SK-N-SH (cell line): ENCODE results near the gene CPEB1. TPM values are rescaled to one million over a fixed set of nuclear protein-coding genes. Genes with fewer than 3 reads are reported as not detected.

Experiments
- CTCF ChIA-PET: fragments of 300-600, 350-600 bp; formaldehyde crosslinking; extraction: SDS; loops from one replicate; lab custom pipeline; 2021; lab: Yijun Ruan, JAX
- POLR2A ChIA-PET: fragments of 350-600 bp; sonication (Branson Sonifier 250); formaldehyde crosslinking; extraction: SDS; loops from one replicate; lab custom pipeline; 2020; ENCODE audit warnings: antibody characterized with exemption, inconsistent platforms; lab: Yijun Ruan, JAX
- DNase-seq: peaks from one replicate; pipeline ENCODE4 v3.0.0; 2012
- H2AFZ ChIP-seq: fragments of 200-600 bp; sonication (generic); 2 replicates; pipeline ENCODE4 v1.8.1; 2016; ENCODE audit warnings: antibody characterized with exemption, mild to moderate bottlenecking, low read depth
- H3F3A ChIP-seq: fragments of 200-600 bp; sonication (generic); replicated peaks from 2 replicates; pipeline ENCODE3; 2016; ENCODE audit warnings: antibody characterized with exemption, mild to moderate bottlenecking; ENCODE audit not compliant: insufficient read depth
- H3K27ac ChIP-seq, 2 experiments: fragments of 200-500 bp in 1 of 2; fragments of 200-600 bp in 1 of 2; sonication (Bioruptor generic) in 1 of 2; sonication (generic), shearing (Covaris generic) in 1 of 2; 2 replicates each; pipeline versions ENCODE4 v1.5.1 to v1.6.1; 2014 to 2016; ENCODE audit warnings: low read depth in 2 of 2, inconsistent platforms in 1 of 2, low read length in 1 of 2, mild to moderate bottlenecking in 1 of 2, mixed read lengths in 1 of 2
- H3K27me3 ChIP-seq: fragments of 200-600 bp; sonication (generic), shearing (Covaris generic); 2 replicates; pipeline ENCODE4 v1.6.1; 2016; ENCODE audit warnings: mixed run types; ENCODE audit not compliant: insufficient read depth
- H3K36me3 ChIP-seq, 2 experiments: fragments of 200-500 bp in 1 of 2; fragments of 200-600 bp in 1 of 2; sonication (Bioruptor generic) in 1 of 2; sonication (generic) in 1 of 2; replicated peaks in 1 of 2; 2 replicates each; pipeline versions ENCODE3 to v1.5.1; 2014 to 2016; ENCODE audit warnings: low read length in 1 of 2, mild to moderate bottlenecking in 1 of 2; ENCODE audit not compliant: insufficient read depth in 2 of 2, control insufficient read depth in 1 of 2
- H3K4me1 ChIP-seq, 2 experiments: fragments of 200-500 bp in 1 of 2; fragments of 200-600 bp in 1 of 2; sonication (Bioruptor generic) in 1 of 2; sonication (generic), shearing (Covaris generic) in 1 of 2; 2 replicates each; pipeline versions ENCODE4 v1.5.1 to v1.6.1; 2014 to 2016; ENCODE audit warnings: low read depth in 1 of 2, low read length in 1 of 2, mixed run types in 1 of 2; ENCODE audit not compliant: insufficient read depth in 2 of 2, control insufficient read depth in 1 of 2
- H3K4me2 ChIP-seq: fragments of 200-600 bp; sonication (generic), shearing (Covaris generic); 2 replicates; pipeline ENCODE4 v1.6.1; 2017; ENCODE audit warnings: mixed run types
- H3K4me3 ChIP-seq, 2 experiments: fragments of 200-500 bp in 1 of 2; fragments of 200-600 bp in 1 of 2; sonication (Bioruptor generic) in 1 of 2; sonication (generic), shearing (Covaris generic) in 1 of 2; 2 replicates each; pipeline versions ENCODE4 v1.5.1 to v1.8.1; 2014 to 2016; ENCODE audit warnings: low read depth in 2 of 2, inconsistent platforms in 1 of 2, low read length in 1 of 2, mild to moderate bottlenecking in 1 of 2, mixed read lengths in 1 of 2, moderate library complexity in 1 of 2
- H3K79me2 ChIP-seq: fragments of 200-600 bp; sonication (generic); 2 replicates; pipeline ENCODE4 v1.8.1; 2017; ENCODE audit warnings: mild to moderate bottlenecking; ENCODE audit not compliant: insufficient read depth
- H3K9ac ChIP-seq: fragments of 200-600 bp; sonication (generic); 2 replicates; pipeline ENCODE4 v1.6.1; 2017; ENCODE audit warnings: mixed run types
- H3K9me2 ChIP-seq: fragments of 200-600 bp; sonication (generic); 2 replicates; pipeline ENCODE4 v1.6.1; 2017; ENCODE audit warnings: mixed run types
- H3K9me3 ChIP-seq: fragments of 200-600 bp; sonication (generic); 2 replicates; pipeline ENCODE4 v1.6.1; 2017; ENCODE audit warnings: mixed run types, mild to moderate bottlenecking, moderate library complexity
- H4K20me1 ChIP-seq: fragments of 200-600 bp; sonication (generic); 2 replicates; pipeline ENCODE4 v1.6.1; 2017; ENCODE audit warnings: mild to moderate bottlenecking, mixed run types; ENCODE audit not compliant: insufficient read depth
- FOXM1 ChIP-seq: IDR thresholded peaks from 2 replicates; pipeline ENCODE4 v1.4.0; 2012; ENCODE audit warnings: low read depth, mild to moderate bottlenecking
- GABPA ChIP-seq: IDR thresholded peaks from 2 replicates; pipeline ENCODE4 v1.4.0; 2012; ENCODE audit warnings: low read depth, mild to moderate bottlenecking
- MEF2A ChIP-seq: IDR thresholded peaks from 2 replicates; pipeline ENCODE4 v1.4.0; 2012; ENCODE audit warnings: low read depth, borderline replicate concordance
- MXI1 ChIP-seq: IDR thresholded peaks from 2 replicates; pipeline ENCODE4 v1.6.1; 2012; ENCODE audit warnings: mild to moderate bottlenecking, low read depth, low read length, improper control_type of control experiment
- NFIC ChIP-seq: IDR thresholded peaks from 2 replicates; pipeline ENCODE4 v1.4.0; 2012; ENCODE audit warnings: borderline replicate concordance
- POLR2AphosphoS5 ChIP-seq: IDR thresholded peaks from 2 replicates; pipeline ENCODE4 v1.6.1; 2012; ENCODE audit warnings: low read depth, low read length
- TEAD4 ChIP-seq: IDR thresholded peaks from 2 replicates; pipeline ENCODE4 v1.4.0; 2012; ENCODE audit warnings: mild to moderate bottlenecking, borderline replicate concordance; ENCODE audit not compliant: insufficient read depth
- WGBS: methylation state at CpG from one replicate; pipeline ENCODE4 v1.1.6; 2017; ENCODE audit warnings: low lambda C conversion rate; 5-methylcytosine and 5-hydroxymethylcytosine counted together
- polyA plus RNA-seq, 3 experiments: library from polyadenylated mRNA; depleted of rRNA; stranded (reverse); fragments of >200 nt; gene quantifications; 2 replicates each; pipeline ENCODE4 v1.2.3, GENCODE V29; 2012
- TF ChIP-seq, protein P1 (sequence below): fragments of 150-350 bp; IDR thresholded peaks from 2 replicates; pipeline ENCODE4 v1.6.1; 2016; ENCODE audit warnings: mild to moderate bottlenecking, low read depth, low read length
- TF ChIP-seq, protein P2 (sequence below): IDR thresholded peaks from 2 replicates; pipeline ENCODE4 v1.4.0; 2012; ENCODE audit warnings: low read depth, borderline replicate concordance
- TF ChIP-seq, protein P3 (sequence below): IDR thresholded peaks from 2 replicates; pipeline ENCODE4 v1.6.1; 2012; ENCODE audit warnings: mild to moderate bottlenecking, low read depth, low read length, moderate library complexity
- TF ChIP-seq, protein P4 (sequence below): fragments of 150-350 bp; IDR thresholded peaks from 2 replicates; pipeline ENCODE4 v1.6.1; 2017; ENCODE audit warnings: antibody characterized with exemption, low read length, low read depth, borderline replicate concordance

CPEB1 gene
- polyA plus RNA-seq, 1 of the 3 experiments (the other 2 are of a cell fraction), result 2.6 TPM

DNA sequence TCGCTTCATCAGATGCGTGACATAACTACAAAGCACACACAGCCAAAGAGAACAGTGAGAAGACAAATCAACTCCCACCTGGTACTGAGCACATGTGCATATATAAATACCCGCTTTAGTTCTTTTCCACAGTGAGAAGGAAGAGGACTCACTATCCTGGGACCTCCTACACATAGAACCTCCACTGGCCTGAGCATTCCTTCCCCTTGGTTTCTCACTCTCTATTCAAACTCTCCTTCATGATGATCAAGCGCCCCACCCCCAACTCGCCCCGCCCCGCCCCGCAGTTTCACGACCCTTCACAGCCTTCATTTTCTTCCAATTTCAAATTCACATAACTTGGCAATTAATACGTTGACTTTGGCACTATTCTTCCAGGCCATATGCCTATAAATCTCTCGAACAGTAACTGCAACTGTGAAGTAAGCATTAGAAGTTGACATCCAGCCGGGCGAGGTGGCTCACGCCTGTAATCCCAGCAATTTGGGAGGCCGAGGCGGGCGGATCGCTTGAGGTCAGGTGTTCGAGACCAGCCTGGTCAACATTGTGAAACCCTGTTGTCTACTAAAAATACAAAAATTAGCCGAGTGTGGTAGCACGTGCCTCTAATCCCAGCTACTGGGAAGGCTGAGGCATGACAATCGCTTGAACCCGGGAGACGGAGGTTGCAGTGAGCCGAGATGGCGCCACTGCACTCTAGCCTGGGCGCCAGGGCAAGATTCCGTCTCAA, 108.0 kb downstream of the CPEB1 start (continued):
- TF ChIP-seq, protein P1, sequence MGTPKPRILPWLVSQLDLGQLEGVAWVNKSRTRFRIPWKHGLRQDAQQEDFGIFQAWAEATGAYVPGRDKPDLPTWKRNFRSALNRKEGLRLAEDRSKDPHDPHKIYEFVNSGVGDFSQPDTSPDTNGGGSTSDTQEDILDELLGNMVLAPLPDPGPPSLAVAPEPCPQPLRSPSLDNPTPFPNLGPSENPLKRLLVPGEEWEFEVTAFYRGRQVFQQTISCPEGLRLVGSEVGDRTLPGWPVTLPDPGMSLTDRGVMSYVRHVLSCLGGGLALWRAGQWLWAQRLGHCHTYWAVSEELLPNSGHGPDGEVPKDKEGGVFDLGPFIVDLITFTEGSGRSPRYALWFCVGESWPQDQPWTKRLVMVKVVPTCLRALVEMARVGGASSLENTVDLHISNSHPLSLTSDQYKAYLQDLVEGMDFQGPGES, result no peak
- TF ChIP-seq, protein P2, sequence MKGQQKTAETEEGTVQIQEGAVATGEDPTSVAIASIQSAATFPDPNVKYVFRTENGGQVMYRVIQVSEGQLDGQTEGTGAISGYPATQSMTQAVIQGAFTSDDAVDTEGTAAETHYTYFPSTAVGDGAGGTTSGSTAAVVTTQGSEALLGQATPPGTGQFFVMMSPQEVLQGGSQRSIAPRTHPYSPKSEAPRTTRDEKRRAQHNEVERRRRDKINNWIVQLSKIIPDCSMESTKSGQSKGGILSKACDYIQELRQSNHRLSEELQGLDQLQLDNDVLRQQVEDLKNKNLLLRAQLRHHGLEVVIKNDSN, result no peak
- TF ChIP-seq FOXM1 (no peak), MXI1 (no peak; the same call in 1 of the 2 replicates)
- TF ChIP-seq, protein P3, sequence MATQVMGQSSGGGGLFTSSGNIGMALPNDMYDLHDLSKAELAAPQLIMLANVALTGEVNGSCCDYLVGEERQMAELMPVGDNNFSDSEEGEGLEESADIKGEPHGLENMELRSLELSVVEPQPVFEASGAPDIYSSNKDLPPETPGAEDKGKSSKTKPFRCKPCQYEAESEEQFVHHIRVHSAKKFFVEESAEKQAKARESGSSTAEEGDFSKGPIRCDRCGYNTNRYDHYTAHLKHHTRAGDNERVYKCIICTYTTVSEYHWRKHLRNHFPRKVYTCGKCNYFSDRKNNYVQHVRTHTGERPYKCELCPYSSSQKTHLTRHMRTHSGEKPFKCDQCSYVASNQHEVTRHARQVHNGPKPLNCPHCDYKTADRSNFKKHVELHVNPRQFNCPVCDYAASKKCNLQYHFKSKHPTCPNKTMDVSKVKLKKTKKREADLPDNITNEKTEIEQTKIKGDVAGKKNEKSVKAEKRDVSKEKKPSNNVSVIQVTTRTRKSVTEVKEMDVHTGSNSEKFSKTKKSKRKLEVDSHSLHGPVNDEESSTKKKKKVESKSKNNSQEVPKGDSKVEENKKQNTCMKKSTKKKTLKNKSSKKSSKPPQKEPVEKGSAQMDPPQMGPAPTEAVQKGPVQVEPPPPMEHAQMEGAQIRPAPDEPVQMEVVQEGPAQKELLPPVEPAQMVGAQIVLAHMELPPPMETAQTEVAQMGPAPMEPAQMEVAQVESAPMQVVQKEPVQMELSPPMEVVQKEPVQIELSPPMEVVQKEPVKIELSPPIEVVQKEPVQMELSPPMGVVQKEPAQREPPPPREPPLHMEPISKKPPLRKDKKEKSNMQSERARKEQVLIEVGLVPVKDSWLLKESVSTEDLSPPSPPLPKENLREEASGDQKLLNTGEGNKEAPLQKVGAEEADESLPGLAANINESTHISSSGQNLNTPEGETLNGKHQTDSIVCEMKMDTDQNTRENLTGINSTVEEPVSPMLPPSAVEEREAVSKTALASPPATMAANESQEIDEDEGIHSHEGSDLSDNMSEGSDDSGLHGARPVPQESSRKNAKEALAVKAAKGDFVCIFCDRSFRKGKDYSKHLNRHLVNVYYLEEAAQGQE, result no peak

DNA sequence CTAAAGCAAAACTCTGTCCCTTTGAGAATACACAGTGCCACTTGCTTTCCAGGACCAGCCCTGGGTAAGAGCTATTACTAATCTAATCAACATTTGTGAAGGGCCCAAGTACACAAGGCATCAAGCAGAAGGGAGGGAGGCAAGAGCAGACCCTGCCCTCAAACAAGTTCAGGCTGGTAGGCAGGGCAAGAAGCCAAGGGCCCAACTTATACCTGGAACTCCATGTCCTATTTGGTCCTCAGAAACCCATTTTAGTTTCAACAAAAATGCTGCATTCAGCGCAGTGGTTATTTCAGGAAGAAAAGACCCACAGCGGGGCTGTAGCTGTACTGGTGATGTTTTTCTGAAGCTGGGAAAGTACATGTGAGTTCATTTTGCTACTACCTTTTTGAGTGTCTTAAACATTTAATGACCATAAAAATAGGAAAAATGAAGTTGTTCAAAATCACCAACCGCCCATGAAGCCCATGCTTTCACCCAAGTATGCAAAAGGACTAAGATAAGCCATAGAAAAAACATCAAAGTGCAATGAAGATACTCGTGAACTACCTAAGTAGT, 109.7 kb downstream of the CPEB1 start:
- Histone ChIP-seq H4K20me1 (peaks cover 49% of the 10 kb centered on the region), H3K4me1 (peaks cover 8 to 19% of the 10 kb centered on the region in 2 experiments), H3K27ac (no peak overlapping the region), H3K9ac (0 out of 2 replicates have a peak overlapping the region, but pooled peaks have one; percentile 7), H3K79me2 (peaks cover 44% of the 10 kb centered on the region), H3F3A (peaks cover 51% of the 10 kb centered on the region), H3K4me2 (peak overlapping the region; percentile 100; the same call in 1 of the 2 replicates), H3K4me3 (peak overlapping the region in 1 of 2 experiments; percentile 11; a peak in 1 of 4 replicates), H2AFZ (no peak overlapping the region), H3K9me3 (no peaks in the 10 kb centered on the region), H3K36me3 (peaks cover 30 to 47% of the 10 kb centered on the region in 2 experiments), H3K9me2 (no peaks in the 10 kb centered on the region), H3K27me3 (no peaks in the 10 kb centered on the region)
- WGBS, result 85% methylated on average over 4 of the region's 4 CpGs
- TF ChIP-seq, protein P4, sequence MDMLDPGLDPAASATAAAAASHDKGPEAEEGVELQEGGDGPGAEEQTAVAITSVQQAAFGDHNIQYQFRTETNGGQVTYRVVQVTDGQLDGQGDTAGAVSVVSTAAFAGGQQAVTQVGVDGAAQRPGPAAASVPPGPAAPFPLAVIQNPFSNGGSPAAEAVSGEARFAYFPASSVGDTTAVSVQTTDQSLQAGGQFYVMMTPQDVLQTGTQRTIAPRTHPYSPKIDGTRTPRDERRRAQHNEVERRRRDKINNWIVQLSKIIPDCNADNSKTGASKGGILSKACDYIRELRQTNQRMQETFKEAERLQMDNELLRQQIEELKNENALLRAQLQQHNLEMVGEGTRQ, result no peak
- TF ChIP-seq POLR2AphosphoS5 (no peak), NFIC (no peak), TEAD4 (no peak), GABPA (no peak), MEF2A (no peak)
- ChIA-PET POLR2A (interaction anchor here (4.1 kb wide), 1 partner anchor 213 kb away, joined by 35 read pairs; no protein-coding TSS in a partner anchor), CTCF (interaction anchor here (1.5 to 1.6 kb wide), 2 partner anchors 108 to 1127 kb away, joined by 3 to 4 read pairs; no protein-coding TSS in a partner anchor)
- DNase-seq, result no peak
